Astrocyte (in vitro differentiated cells and primary cell): Measurements from ENCODE around the gene TMEM63C. TPM values are rescaled to one million over a fixed set of nuclear protein-coding genes. Genes with fewer than 3 reads are reported as not detected.

Experiments
- DNase-seq: peaks from one replicate; pipeline ENCODE4 v3.0.0-alpha.2; 2010; ENCODE audit warnings: low read depth
- FAIRE-seq: peaks from 2 replicates; lab custom pipeline; 2011; peaks lifted over from hg19 to GRCh38; lab: Jason Lieb, UNC
- H2AFZ ChIP-seq: 2 replicates; pipeline ENCODE4 v1.6.0; 2012; ENCODE audit warnings: low read depth, low read length, inconsistent platforms
- H3K27ac ChIP-seq: 2 replicates; pipeline ENCODE4 v1.5.1; 2011; ENCODE audit warnings: low read depth, low read length, inconsistent platforms
- H3K27me3 ChIP-seq: 2 replicates; pipeline ENCODE4 v1.6.0; 2011; ENCODE audit warnings: low read length, inconsistent platforms; ENCODE audit not compliant: insufficient read depth
- H3K36me3 ChIP-seq: 2 replicates; pipeline ENCODE4 v1.5.1; 2011; ENCODE audit warnings: low read length, inconsistent platforms; ENCODE audit not compliant: insufficient read depth
- H3K4me1 ChIP-seq: 2 replicates; pipeline ENCODE4 v1.5.1; 2011; ENCODE audit warnings: low read length, inconsistent platforms; ENCODE audit not compliant: insufficient read depth
- H3K4me2 ChIP-seq: 2 replicates; pipeline ENCODE4 v1.6.0; 2012; ENCODE audit warnings: low read length, inconsistent platforms
- H3K4me3 ChIP-seq: 2 replicates; pipeline ENCODE4 v1.5.1; 2011; ENCODE audit warnings: low read depth, mild to moderate bottlenecking, low read length, inconsistent platforms; ENCODE audit not compliant: insufficient read depth
- H3K79me2 ChIP-seq: 2 replicates; pipeline ENCODE4 v1.6.0; 2012; ENCODE audit warnings: mild to moderate bottlenecking, low read length, inconsistent platforms; ENCODE audit not compliant: insufficient read depth
- H3K9ac ChIP-seq: 2 replicates; pipeline ENCODE4 v1.6.0; 2012; ENCODE audit warnings: mild to moderate bottlenecking, low read length, inconsistent platforms
- H3K9me3 ChIP-seq: 2 replicates; pipeline ENCODE4 v1.5.1; 2012; ENCODE audit warnings: low read depth, mild to moderate bottlenecking, low read length, inconsistent platforms; ENCODE audit not compliant: insufficient read depth
- H4K20me1 ChIP-seq: 2 replicates; pipeline ENCODE4 v1.6.0; 2012; ENCODE audit warnings: low read length, inconsistent platforms; ENCODE audit not compliant: insufficient read depth
- H3K27ac Mint-ChIP-seq: one replicate; pipeline ENCODE4 v1.8.0; 2021; ENCODE audit warnings: mild to moderate bottlenecking, mixed read lengths; ENCODE audit not compliant: unreplicated experiment
- H3K27me3 Mint-ChIP-seq: one replicate; pipeline ENCODE4 v1.8.0; 2021; ENCODE audit warnings: low read depth, mixed read lengths; ENCODE audit not compliant: unreplicated experiment
- H3K36me3 Mint-ChIP-seq: one replicate; pipeline ENCODE4 v1.8.0; 2021; ENCODE audit warnings: low read depth, mixed read lengths; ENCODE audit not compliant: unreplicated experiment
- H3K4me1 Mint-ChIP-seq: one replicate; pipeline ENCODE4 v1.8.0; 2021; ENCODE audit warnings: low read depth, mixed read lengths; ENCODE audit not compliant: unreplicated experiment
- H3K4me3 Mint-ChIP-seq: one replicate; pipeline ENCODE4 v1.8.0; 2021; ENCODE audit warnings: mild to moderate bottlenecking, moderate library complexity, mixed read lengths; ENCODE audit not compliant: unreplicated experiment
- H3K9me3 Mint-ChIP-seq: one replicate; pipeline ENCODE4 v1.8.0; 2021; ENCODE audit warnings: mild to moderate bottlenecking, mixed read lengths; ENCODE audit not compliant: unreplicated experiment
- EZH2 ChIP-seq: IDR thresholded peaks from 2 replicates; pipeline ENCODE4 v1.6.1; 2012; ENCODE audit warnings: mild to moderate bottlenecking, low read length, inconsistent platforms; ENCODE audit not compliant: insufficient read depth
- total RNA-seq: library from RNA; stranded (reverse); gene quantifications from 2 replicates; pipeline ENCODE4 v1.2.1, GENCODE V29; 2021
- TF ChIP-seq, protein P1 (sequence below): IDR thresholded peaks from 2 replicates; pipeline ENCODE4 v1.5.1; 2011; ENCODE audit warnings: low read depth, mild to moderate bottlenecking, inconsistent platforms, low read length, moderate library complexity; ENCODE audit not compliant: insufficient read depth

Gene TMEM63C
- total RNA-seq, 1 donor from 2014 or later: 11.3 TPM

DNA sequence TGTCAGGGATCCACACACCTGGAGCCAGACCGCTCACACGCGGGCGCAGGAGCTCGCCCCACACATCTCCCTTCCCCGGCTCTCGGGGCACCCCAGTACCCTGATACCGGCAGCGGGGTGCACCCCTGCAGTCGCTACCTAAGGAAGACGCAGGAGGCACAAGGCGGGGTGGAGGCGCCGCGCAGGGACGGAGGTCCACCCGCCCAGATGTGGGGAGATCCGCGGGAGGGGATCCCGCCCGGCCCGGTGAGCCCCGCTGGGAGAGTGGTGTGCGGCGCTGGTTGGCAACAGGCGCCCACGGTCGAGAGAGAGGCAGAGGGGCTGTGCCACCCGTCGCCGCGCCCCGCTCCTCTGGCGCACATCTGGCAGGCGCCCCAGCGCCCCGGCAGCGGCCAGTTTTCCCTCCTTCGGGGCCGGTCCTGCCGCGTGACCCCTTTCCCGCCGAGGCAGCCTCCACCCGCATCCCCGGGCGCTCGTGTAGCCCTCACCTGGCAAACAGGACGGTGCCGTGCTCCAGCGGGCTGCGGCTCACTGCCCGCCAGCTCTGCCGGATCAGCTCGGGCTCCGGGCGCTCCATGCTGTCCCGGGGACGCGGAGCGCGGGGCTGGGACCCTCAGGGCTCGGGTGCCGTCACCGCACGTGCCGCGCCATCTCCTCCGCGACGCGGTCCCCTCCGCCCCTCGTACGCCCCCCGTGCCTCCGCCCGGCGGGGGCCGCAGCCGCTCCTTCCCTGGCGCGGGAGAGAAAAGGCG lies 88.9 kb downstream of the TMEM63C start:
- no peaks in the 10 kb centered on the region for H3K4me1 Mint-ChIP-seq
- H3K9ac ChIP-seq: no peak overlapping the region
- DNase-seq: no peak
- peaks cover 3% of the 10 kb centered on the region for H3K36me3 Mint-ChIP-seq
- no peaks in the 10 kb centered on the region for H3K9me3 ChIP-seq
- H3K9me3 Mint-ChIP-seq: no peaks in the 10 kb centered on the region
- no peak overlapping the region for H2AFZ ChIP-seq
- no peaks in the 10 kb centered on the region for H3K36me3 ChIP-seq
- no peak for FAIRE-seq
- H3K4me1 ChIP-seq: no peaks in the 10 kb centered on the region
- no peak overlapping the region for H3K27ac Mint-ChIP-seq
- H3K27me3 Mint-ChIP-seq: peaks cover 54% of the 10 kb centered on the region
- H3K4me2 ChIP-seq: peak overlapping the region; percentile 15
- no peaks in the 10 kb centered on the region for H4K20me1 ChIP-seq
- no peaks in the 10 kb centered on the region for H3K79me2 ChIP-seq
- no peak overlapping the region for H3K4me3 Mint-ChIP-seq
- TF ChIP-seq, protein P1, sequence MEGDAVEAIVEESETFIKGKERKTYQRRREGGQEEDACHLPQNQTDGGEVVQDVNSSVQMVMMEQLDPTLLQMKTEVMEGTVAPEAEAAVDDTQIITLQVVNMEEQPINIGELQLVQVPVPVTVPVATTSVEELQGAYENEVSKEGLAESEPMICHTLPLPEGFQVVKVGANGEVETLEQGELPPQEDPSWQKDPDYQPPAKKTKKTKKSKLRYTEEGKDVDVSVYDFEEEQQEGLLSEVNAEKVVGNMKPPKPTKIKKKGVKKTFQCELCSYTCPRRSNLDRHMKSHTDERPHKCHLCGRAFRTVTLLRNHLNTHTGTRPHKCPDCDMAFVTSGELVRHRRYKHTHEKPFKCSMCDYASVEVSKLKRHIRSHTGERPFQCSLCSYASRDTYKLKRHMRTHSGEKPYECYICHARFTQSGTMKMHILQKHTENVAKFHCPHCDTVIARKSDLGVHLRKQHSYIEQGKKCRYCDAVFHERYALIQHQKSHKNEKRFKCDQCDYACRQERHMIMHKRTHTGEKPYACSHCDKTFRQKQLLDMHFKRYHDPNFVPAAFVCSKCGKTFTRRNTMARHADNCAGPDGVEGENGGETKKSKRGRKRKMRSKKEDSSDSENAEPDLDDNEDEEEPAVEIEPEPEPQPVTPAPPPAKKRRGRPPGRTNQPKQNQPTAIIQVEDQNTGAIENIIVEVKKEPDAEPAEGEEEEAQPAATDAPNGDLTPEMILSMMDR: no peak
- peak; percentile 79 for TF ChIP-seq EZH2
- peaks cover 28% of the 10 kb centered on the region for H3K27me3 ChIP-seq
- H3K4me3 ChIP-seq: no peak overlapping the region
- H3K27ac ChIP-seq: no peak overlapping the region

DNA sequence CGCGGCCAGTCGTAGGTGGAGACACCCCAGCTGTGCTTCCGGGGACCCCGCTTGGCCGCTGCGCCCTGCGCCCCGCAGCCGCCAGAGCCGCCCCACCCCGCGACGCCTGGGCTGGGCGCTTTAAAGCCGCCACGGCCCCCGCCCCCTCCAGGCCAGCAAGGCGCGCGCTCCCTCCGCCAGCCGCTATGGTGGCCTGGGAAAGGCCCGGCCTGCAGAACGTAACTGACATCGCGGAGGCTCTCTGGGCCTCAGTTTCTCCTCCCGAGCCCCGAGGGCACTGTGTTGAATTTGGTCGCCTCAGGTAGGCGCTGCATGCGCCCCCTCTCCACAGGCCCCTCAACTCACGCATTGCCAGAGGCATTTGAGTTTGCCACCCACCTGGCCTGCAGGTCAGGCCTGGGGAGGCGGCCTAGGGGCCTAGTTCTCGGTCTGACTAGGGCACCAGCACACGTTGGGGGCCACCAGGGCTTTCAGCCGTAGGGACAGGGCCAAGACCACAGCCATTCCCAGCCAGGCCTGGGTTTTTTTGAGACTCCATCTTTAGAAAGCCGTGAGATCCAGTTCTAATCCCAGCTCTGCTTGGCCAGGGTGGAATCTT lies 89.6 kb downstream of the TMEM63C start, which contains the start of gene NGB:
NGB (minus strand) TSS at position 94 of the 598 bp plus-strand sequence. CDS start 269 bp downstream, outside the sequence.
- Mint-ChIP-seq H3K27me3 (peaks cover 50% of the 10 kb centered on the region), H3K36me3 (peaks cover 8% of the 10 kb centered on the region), H3K27ac (no peak within 1 kb of the TSS), H3K4me3 (no peak within 1 kb of the TSS), H3K9me3 (no peaks in the 10 kb centered on the region), H3K4me1 (no peaks in the 10 kb centered on the region)
- H3K9ac ChIP-seq: no peak within 1 kb of the TSS
- no peak within 1 kb of the TSS for H3K27ac ChIP-seq
- H3K27me3 ChIP-seq: peaks cover 26% of the 10 kb centered on the region
- no peaks in the 10 kb centered on the region for H3K36me3 ChIP-seq
- no peak within 1 kb of the TSS for H3K4me3 ChIP-seq
- peak; percentile 3 for TF ChIP-seq EZH2
- TF ChIP-seq, protein P1: no peak
- H4K20me1 ChIP-seq: no peaks in the 10 kb centered on the region
- no peaks in the 10 kb centered on the region for H3K9me3 ChIP-seq
- no peaks in the 10 kb centered on the region for H3K79me2 ChIP-seq
- no peaks in the 10 kb centered on the region for H3K4me1 ChIP-seq
- DNase-seq: no peak
- FAIRE-seq: no peak
- H3K4me2 ChIP-seq: peak within 1 kb of the TSS; percentile 15
- H2AFZ ChIP-seq: no peak within 1 kb of the TSS

DNA sequence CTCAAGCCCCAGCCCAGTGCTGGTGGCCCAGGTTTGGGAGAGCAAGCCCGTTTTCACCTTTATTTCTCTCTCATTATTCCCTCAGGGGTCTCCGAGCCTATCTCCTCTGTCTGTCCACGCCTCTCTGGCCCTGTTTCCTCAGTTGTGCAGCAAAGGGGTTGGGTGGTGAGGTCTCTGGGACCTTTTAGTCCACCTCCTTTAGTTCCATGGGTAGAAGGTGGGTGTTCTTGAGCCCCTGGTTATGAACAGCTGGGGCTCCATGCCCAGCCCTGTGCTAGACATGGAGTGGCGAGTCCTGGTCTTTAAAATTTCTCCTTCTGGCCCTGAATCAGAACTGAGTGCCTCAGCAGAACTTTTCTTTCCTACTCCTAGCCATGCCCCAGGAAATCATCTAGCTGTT lies 90.7 kb downstream of the TMEM63C start:
- no peaks in the 10 kb centered on the region for H3K9me3 ChIP-seq
- H2AFZ ChIP-seq: no peak overlapping the region
- Mint-ChIP-seq H3K9me3 (no peaks in the 10 kb centered on the region), H3K27ac (no peak overlapping the region), H3K4me1 (no peaks in the 10 kb centered on the region), H3K4me3 (no peak overlapping the region), H3K36me3 (peaks cover 8% of the 10 kb centered on the region), H3K27me3 (peaks cover 50% of the 10 kb centered on the region)
- H3K36me3 ChIP-seq: no peaks in the 10 kb centered on the region
- peaks cover 22% of the 10 kb centered on the region for H3K27me3 ChIP-seq
- no peaks in the 10 kb centered on the region for H4K20me1 ChIP-seq
- no peak overlapping the region for H3K27ac ChIP-seq
- no peak overlapping the region for H3K4me3 ChIP-seq
- H3K79me2 ChIP-seq: no peaks in the 10 kb centered on the region
- H3K9ac ChIP-seq: no peak overlapping the region
- H3K4me2 ChIP-seq: no peak overlapping the region
- no peaks in the 10 kb centered on the region for H3K4me1 ChIP-seq
- no peak for TF ChIP-seq EZH2
- TF ChIP-seq, protein P1: no peak
- FAIRE-seq: no peak
- DNase-seq: no peak
